HG03097 (cell line): Measurements from ENCODE around the gene PDXDC1.
"Not testable (repeated sequence)": the region's sequence is repeated elsewhere in the genome, so short reads cannot be mapped to it uniquely, and the experiment has no call there.

Experiments
- ATAC-seq: cut with Tn5 transposase; IDR thresholded peaks from one replicate; pipeline ENCODE4 v1.9.1; 2021; ENCODE audit not compliant: unreplicated experiment, low FRiP score

The PDXDC1 gene

DNA sequence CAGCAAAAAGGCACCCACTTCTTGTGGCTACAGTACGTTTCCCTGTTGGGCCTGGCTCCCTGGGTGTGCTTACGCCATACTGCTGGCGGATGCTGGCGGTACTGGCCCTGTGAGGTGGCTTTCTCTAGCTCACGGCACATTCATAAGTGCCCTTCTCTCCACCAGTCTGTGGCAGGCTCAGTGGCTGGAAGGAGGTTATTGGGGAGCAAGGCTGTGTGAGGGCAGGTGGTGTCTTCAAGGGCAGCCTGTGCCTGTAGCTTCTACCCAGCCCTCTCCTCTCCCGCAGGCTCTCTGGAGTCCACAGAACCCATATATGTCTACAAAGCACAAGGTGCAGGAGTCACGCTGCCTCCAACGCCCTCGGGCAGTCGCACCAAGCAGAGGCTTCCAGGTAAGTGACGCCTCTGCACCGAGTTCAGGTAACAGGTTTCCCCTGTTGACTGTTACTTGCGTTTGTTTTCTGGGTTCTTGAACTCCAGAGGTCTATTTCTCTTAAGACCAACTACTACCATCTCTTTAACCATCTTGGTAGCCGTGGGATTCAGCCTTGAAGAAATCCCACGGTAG is 60.4 kb downstream of the PDXDC1 start:
- no peak for ATAC-seq

DNA sequence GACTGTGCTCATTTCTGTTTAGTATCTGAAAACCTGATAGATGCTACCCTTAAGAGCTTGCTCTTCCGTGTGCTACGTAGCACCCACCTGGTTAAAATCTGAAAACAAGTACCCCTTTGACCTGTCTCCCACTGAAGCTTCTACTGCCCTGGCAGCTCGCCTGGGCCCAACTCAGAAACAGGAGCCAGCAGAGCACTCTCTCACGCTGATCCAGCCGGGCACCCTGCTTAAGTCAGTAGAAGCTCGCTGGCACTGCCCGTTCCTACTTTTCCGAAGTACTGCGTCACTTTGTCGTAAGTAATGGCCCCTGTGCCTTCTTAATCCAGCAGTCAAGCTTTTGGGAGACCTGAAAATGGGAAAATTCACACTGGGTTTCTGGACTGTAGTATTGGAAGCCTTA is 62.2 kb downstream of the PDXDC1 start:
- ATAC-seq = no peak

DNA sequence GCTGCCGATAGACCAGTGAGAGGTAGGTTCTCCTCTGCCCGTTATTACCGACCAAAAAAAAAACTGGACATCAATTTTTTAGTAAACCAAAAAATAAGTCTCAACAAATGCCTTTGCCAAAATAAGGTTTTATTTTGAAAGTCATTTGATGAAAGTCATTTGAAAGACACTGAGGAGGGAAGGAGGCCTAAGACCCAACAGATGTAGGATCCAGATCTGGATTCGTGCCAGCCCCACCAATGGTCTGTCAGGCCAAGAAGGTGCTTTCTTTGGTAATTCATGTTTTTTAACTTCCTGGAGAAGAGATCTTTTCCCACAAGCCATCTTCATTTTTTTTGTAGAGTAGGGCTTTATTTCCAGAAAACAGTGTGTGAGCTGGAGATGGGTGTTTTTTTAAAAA is 62.9 kb downstream of the PDXDC1 start:
- no peak for ATAC-seq

DNA sequence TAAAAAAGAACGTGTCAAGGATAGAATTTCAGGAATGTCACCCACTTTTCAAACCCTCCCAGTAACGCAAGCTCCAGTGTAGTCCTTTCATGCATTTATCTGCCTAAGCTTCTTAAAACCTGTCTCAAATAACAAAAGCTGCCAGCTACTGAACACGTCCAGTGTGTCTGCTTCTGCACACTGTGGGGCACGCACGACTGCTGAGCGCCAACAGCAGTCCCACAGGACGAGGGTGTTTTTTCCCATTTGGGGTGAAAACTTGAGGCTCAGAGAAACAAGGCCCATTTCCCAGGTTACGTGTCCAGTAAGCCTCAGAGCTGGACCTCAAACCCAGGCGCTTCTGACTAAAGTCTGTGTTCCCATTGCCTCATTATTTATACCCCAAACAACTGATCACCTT is 63.9 kb downstream of the PDXDC1 start:
- no peak for ATAC-seq

DNA sequence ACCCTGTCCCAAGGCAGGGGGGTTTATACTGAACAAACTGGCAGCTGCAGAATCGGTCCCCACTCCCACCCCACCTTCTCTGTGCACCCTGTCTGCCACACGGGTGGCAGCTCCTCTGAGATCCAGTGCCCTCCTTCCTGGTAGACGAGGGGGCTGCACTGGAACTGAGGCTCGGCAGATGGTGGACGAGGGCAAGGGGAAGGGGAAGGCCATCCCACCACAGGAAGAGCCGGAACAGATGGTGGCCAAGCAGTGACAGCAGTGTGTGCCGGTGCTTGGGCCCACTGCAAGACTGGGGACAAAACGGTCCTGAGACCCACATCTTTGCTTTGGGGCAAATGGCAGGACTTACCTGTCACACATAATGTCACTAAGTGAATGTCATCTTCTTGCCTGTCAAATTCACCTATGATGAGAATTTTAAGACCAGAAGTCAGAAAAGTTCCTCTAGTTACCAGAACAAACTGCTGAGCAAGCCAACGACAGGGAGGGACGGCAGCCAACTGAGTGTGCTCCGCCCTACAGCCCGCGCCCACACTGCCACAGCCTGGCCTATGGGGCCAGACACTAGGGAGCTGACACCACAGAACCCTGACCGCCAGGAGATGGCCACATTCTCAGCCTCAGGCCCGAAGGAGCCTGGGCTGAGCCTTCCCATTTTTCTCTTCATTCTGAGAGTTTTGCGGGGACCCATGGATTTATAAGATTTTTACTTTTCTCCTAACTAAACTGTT is 66.6 kb downstream of the PDXDC1 start:
- ATAC-seq = no peak

DNA sequence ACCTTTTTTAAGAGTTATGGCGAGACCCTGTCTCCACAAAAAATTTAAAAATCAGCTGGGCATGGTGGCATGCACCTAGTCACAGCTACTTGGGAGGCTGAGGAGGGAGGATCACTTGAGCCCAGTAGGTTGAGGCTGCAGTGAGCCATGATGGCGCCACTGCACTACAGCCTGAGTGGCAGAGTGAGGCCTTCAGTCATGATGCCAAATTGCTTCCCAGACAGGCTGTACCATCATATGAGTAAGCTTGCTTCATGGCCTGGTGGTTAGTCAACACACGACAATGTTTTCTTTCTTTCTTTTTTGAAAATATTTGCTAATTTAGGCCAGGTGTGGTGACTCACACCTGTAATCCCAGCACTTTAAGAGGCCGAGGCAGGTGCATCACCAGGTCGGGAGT is 68.5 kb downstream of the PDXDC1 start:
- ATAC-seq = no peak

DNA sequence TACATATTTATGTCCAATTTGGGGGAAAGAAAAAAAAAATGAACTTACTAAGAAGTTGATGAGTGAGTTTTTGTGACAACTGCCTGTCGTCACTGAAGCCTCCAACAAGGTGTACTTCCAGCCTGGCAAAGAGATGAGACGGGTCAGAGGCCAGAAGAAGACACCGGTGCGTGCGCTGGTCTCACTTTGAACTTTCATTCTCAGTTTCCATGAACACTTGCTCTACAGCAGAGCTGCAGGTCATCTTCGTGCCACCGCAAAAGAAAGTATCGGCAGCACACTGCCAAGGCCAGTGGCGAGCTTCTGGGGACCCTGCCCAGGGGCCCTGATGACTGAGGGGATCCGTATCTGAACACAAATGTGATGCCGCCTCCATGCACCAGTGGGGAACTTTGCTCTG is 69.5 kb downstream of the PDXDC1 start:
- no peak for ATAC-seq

DNA sequence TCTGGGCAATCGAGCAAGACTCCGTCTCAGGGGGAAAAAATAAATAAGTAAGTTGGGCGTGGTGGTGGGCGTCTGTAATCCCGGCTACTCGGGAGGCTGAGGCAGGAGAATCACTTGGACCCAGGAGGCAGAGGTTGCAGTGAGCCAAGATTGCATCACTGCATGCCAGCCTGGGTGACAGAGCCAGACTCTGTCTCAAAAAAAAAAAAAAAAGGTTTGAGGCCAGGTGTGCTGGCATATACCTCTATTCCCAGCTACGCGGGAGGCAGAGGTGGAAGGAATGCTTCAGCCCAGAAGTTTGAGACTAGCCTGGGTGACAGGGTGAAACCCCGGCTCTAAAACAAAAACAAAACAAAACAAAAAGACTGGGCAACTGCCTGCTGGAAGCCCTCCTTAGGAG is 70.4 kb downstream of the PDXDC1 start:
- ATAC-seq = not testable (repeated sequence)

DNA sequence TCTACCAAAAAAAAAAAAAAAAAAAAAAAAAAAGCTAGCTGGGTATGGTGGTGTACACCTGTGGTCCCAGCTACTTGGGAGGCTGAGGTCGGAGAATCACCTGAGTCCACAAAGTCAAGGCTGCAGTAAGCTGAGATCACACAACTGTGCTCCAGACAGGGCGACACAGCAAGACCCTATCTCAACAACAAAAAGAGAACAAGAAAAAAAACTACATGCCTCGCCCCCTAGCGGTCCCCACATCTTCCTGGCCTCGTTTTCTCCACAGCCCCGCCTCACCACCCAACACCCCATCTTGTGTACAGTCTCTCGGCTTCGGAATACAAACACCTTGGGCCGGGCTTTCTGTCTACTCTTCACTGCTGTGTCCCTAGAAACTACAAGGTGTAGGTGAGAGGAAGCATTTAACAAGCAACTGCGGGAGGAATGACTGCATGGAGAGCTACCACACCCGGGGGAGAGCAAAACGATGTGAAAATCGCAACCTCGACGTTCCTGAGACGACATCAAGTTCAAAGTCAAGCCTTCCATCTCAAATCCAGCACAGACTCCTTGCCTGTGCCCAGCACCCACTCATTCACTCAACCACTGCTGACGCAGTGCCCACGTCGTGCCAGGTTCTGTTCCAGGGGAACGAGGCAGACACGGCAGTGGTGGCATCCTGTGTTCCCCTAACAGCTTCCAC is 72.0 kb downstream of the PDXDC1 start:
- ATAC-seq = no peak

DNA sequence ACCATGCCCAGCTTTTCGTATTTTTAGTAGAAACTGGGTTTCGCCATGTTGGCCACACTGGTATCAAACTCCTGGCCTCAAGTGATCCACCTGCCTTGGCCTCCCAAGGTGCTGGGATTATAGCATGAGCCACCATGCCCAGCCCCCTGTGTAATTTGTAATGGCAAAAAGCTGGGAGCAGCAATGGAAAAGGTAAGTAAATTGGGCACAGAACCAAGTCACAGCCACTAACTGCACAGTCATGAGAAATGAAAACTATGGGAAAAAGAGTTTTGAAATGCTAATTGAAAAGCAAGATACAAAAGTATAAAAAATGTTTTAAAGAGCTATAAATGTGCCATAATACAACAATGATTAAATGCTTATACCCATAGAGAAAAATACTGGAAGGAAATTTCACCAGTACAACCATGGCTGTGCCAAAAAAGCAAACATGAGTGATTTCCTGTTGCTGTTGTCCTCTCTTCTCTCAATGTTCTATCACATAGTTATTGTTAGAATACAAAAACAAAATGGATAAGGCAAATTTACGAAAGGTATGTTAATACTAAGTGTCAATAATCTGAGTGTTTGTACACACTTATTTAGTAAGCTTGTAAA is 74.9 kb downstream of the PDXDC1 start:
- no peak for ATAC-seq

DNA sequence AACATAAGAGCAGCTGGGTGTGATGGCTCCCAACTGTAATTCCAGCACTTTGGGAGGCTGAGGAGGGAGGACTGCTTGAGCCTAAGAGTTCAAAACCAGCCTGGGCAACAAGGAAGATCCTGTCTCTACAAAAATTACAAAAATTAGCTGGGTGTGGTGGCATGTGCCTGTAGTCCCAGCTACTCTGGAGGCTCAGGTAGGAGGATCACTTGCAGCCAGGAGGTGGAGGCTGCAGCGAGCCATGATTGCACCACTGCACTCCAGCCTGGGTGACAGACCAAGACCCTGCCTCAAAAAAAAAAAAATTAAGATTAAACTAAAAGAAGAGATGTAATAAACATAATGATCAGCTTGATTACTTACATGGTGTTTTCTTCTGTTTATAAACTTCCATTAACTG is 75.6 kb downstream of the PDXDC1 start:
- ATAC-seq = not testable (repeated sequence)

DNA sequence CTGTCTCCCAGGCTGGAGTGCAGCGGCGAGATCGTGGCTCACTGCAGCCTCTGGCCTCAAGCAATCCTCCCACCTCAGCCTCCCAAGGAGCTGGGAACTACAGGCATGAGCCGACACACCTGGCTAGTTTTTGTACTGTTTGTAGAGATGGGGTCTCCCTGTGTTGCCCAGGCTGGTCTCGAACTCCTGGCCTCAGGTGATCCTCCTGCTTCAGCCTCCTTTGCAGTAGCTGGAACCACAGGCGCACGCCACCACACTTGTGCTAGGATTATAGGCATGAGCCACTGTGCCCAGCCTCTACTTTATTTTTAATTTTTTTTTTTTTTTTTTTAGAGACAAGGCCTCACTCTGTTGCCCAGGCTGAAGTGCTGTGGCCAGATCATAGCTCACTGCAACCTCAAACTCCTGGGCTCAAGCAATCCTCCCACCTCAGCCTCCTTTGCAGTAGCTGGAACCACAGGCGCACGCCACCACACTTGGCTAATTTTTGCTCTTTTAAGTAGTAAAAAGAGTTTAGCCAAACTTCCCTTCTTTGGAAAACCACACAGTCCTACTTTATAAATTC is 76.6 kb downstream of the PDXDC1 start:
- no peak for ATAC-seq

DNA sequence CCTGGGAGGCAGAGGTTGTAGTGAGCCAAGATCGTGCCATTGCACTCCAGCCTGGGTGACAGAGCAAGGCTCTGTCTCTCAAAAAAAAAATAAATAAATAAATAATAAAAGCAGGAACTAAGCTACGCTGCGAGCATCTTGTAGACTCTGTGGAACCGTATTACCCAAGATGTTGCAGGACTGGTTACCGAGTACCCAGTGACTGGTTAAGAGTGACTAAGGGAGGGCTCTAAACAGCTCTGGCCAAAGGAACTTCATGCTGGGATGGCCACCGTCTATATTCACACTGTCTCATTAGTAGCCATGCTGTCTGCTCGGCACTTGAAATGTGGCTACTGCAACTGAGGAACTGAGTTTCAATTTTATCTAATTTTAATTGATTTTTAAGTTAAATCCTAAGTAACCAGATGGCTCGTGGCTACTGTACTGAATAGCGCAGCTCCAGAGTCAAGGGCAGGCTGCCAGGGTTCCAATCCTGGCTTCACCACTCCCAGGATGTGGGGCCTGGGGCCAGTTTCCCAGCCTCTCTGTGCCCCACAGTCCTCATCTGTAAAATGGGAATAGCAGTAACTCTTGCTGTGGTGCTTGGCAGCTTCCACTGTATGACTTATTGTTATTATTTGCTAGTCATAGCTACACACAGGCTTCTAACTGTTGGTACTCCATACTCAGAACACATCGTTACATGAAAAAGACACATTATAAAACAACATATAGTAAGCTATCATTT is 78.1 kb downstream of the PDXDC1 start:
- no peak for ATAC-seq

DNA sequence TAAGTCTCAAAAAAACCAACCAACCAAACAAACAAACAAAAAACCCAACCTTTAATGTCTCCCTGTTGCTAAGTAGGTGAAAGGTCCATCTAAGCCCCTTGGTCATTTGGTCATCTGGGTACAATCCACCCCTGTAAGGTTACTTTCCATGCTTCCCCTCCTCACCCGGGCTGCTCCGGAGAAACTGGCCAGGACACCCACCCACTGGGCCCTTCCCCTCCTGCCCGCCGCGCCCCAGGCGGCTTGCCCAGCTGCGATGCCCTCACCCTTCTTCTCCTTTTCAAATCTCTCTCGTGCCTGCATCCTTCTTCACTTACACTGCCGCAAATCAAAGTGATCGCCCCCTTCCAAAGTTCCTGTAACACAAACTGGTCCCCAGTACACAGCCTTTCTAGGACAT is 79.1 kb downstream of the PDXDC1 start:
- ATAC-seq = no peak

DNA sequence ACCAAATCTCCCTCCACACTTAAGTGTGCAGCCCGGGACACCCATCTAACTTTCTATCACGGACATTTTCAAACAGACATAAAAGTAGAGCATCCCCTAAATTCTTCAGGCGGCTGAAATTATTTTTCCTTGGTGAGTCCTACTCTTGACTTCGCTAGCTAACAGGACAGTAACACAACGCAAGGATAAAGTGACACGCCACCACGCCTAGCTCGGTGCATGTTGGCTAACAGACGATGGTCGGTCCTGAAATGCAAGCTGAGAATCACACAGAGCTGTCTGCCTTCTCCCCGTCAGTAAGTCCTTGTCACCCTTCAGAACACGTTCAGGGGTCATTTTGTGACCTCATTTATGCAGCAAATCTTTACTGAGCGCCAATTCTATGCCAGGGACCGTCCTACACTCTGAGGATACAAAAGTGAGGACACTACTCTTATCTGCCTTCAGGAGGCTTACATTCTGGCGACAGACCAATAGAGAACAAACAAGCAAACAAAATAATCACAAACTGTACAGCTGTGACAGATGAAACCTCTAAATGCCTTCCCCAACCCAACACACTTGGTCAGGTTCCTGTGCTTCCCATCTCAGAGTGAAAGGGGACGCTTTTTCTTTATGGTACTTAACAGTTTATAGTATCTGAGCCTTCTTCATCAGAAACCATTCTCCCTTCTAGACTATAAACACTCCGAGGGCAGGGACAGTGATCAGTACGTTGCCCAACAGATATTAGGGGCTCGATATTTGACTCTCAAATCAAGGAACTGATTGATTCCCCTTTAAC is 79.7 kb downstream of the PDXDC1 start:
- no peak for ATAC-seq

DNA sequence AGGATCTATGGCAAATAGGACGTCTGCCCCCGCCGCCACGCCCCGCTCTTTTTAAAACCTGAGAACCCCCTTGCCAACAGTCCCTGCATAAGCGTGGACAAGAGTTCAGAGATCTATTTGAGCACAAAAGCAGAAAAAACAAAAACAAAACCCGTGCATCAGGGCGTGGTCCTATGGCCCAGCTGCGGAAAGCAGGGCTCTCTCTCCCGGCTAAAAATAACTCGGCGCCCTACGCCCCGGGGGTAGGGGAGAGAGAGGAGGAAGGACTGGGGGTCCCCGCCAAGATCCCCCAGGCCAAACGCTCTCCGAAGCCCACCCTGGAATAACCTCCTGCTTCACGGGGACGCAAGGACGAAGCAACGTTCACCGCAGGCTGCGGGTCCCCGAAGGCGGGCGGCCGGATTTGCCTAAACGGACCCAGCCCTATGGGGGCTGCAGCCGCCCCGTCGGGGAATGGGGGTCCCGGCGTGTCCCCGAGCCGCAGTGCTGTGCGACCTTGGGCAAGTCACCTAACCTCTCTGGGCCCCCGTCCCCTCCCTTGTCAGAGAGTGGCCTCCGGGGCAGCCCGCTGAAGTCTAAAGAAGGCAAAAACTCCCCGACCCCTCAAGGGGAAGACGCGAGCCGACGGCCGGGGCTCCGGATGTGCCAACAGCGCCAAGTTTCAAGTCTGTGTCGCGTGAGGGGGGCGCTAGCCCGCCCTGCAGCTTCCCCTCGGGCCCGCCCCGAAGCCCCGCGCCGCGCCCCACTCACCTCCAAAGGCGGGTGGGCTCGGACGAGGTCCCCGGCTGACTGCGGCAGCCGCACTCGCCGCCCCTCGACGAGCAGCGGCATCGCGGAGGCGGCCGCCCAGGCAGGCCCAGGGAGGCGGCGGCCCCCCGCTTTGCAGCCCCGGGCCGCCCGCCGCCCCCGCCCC is 80.6 kb downstream of the PDXDC1 start:
- peak; percentile 65 for ATAC-seq

DNA sequence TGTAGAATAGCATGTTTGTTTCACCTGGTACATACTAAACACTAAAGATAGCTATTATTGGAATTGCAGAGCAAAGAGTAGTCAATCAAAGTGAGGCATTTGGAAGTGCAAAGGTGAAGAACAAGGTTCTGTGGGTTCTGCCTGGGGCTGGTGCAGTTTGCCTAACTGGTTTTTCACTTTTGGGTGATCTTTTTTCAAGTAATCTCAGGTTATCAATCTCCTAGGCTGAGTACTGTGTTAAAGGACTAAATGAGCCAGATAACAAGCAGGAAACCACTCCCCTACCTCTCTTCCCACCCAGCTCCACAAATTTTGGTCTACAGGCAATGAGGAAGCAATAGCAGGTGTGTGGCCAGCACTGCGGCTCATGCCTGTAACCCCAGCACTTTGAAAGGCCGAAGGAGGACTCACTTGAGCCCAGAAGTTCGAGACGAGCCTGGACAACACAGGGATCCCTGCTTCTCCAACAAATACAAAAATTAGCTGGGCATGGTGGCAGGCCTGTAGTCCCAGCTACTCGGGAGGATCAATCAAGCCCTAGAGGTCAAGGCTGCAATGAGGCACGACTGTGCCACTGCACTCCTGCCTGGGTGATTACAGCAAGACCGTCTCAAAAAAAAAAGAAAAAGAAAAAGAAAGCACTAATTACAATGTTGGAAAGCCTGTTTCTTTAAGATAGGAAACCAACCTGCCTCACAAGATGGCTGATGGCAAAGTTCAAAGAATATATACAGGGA is 83.0 kb downstream of the PDXDC1 start:
- ATAC-seq = no peak

DNA sequence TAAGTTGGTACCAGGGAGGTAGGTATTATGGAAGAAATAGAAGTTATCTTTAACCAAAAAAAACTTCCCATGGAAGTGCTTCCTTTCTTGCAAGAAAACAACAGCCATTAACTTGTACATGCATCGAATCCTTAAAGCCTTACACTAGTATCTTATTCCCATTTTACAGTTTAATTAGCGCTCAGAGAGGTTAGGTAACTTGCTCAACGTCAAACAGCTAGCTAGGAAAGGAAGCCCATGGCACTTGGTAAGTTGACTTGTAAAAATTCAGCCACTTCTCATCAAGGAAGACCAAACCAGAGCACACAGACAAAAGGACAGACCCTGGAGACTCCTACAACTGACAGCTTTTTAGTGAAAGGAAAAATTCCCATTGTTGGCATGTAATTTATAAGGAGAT is 84.5 kb downstream of the PDXDC1 start:
- ATAC-seq = no peak
